ENCODE data around the gene GPR183.

GRCh38 chr13:99341969-99342722 is 34.9 kb upstream of the GPR183 start:
- TF ChIP-seq CTCF (IDR thresholded peaks at IDR 0.05) = no peak
- no peak for TF ChIP-seq POLR2A (IDR thresholded peaks at IDR 0.05)
- no peak for TF ChIP-seq POLR2AphosphoS5 (IDR thresholded peaks at IDR 0.05; ENCODE audit: insufficient read depth in 1 of 2, low read depth in 1 of 2)

All from vagina (tissue), 2 donors.